GM23248 (cell line): ENCODE results near the gene MNX1.

Experiments
- EZH2 ChIP-seq: fragments of 200-600 bp; sonication (generic); IDR thresholded peaks from 2 replicates; pipeline ENCODE4 v1.6.1; 2018; ENCODE audit warnings: antibody characterized with exemption, mild to moderate bottlenecking; ENCODE audit not compliant: insufficient read depth, poor library complexity, severe bottlenecking
- EZH2phosphoT487 ChIP-seq: fragments of 200-600 bp; sonication (generic); IDR thresholded peaks from 2 replicates; pipeline ENCODE4 v1.6.1; 2018; ENCODE audit warnings: antibody characterized with exemption, moderate library complexity, mild to moderate bottlenecking, low read depth; ENCODE audit not compliant: insufficient read depth

DNA sequence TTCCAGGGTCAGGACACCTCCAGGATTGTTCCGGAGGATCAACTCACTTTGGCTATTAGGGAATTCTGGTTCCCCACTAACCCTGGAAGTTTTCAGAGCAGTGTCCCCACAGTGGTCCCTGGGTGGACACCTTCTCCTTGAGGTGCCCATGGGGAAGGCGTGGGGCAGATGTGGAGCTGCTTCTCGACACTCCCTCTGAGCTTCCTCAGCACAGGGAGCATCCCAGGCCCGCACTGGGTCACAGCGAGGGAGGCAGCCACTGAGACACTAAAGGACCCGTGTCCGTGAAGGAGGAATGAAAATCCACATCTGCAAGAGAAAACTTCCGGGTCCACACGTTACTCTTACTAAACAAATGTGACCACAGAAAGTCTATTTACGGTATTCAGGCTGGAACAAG lies 48.2 kb upstream of the MNX1 start:
- TF ChIP-seq EZH2phosphoT487 (no peak), EZH2 (no peak)
